GM21423 (cell line): ENCODE data around the gene MRPL20.
"Not testable (repeated sequence)": the region's sequence is repeated elsewhere in the genome, so short reads cannot be mapped to it uniquely, and the experiment has no call there.

ENCODE experiments used
- ATAC-seq: cut with Tn5 transposase; IDR thresholded peaks from one replicate; pipeline ENCODE4 v1.9.1; 2021; ENCODE audit warnings: mild to moderate bottlenecking, moderate library complexity; ENCODE audit not compliant: unreplicated experiment

Gene MRPL20

GRCh38 chr1:1411626-1412025 is 4.5 kb upstream of the MRPL20 start:
- ATAC-seq, result no peak

- ATAC-seq, result not testable (repeated sequence)
Measured at GRCh38 chr1:1410238-1410637, 3.1 kb upstream of the MRPL20 start.

- peak; percentile 28 for ATAC-seq
Measured at GRCh38 chr1:1407636-1408318, 684 bp upstream of the MRPL20 start.

- no peak for ATAC-seq
Measured at GRCh38 chr1:1406101-1406820, 832 bp downstream of the MRPL20 start.

- no peak for ATAC-seq
Measured at GRCh38 chr1:1403653-1404052, 3.4 kb downstream of the MRPL20 start.

GRCh38 chr1:1402901-1403392 is 4.1 kb downstream of the MRPL20 start:
- ATAC-seq, result not testable (repeated sequence)

- no peak for ATAC-seq
Measured at GRCh38 chr1:1402072-1402900, 4.8 kb downstream of the MRPL20 start.

GRCh38 chr1:1401457-1402010 is 5.6 kb downstream of the MRPL20 start:
- ATAC-seq, result no peak

- no peak for ATAC-seq
Measured at GRCh38 chr1:1400576-1401456, 6.3 kb downstream of the MRPL20 start.

- ATAC-seq, result no peak
Measured at GRCh38 chr1:1399872-1400575, 7.1 kb downstream of the MRPL20 start.

- peak; percentile 93 for ATAC-seq
Measured at GRCh38 chr1:1399187-1399871, 7.8 kb downstream of the MRPL20 start, which contains the start of gene CCNL2. CCNL2 (minus strand) TSS chr1:1399335; CDS start chr1:1399306, 29 bp downstream.

- ATAC-seq, result peak; percentile 1
Measured at GRCh38 chr1:1398677-1399186, 8.4 kb downstream of the MRPL20 start.

- no peak for ATAC-seq
Measured at GRCh38 chr1:1397839-1398523, 9.1 kb downstream of the MRPL20 start.

- no peak for ATAC-seq
Measured at GRCh38 chr1:1395166-1395565, 11.9 kb downstream of the MRPL20 start.

GRCh38 chr1:1394116-1394515 is 13.0 kb downstream of the MRPL20 start:
- ATAC-seq, result no peak

- no peak for ATAC-seq
Measured at GRCh38 chr1:1393428-1393827, 13.7 kb downstream of the MRPL20 start.

GRCh38 chr1:1393014-1393413 is 14.1 kb downstream of the MRPL20 start:
- no peak for ATAC-seq

- ATAC-seq, result no peak
Measured at GRCh38 chr1:1391225-1391624, 15.9 kb downstream of the MRPL20 start.
